A673 (cell line): Measurements from ENCODE around the gene PRND.

Experiments
- CTCF ChIP-seq: fragments of 300-800, 200-600 bp; sonication (generic); conservative IDR thresholded peaks from 2 replicates; pipeline ENCODE4 v1.5.1; 2017; ENCODE audit warnings: low read depth, mild to moderate bottlenecking, antibody characterized with exemption, low read length, moderate library complexity, mixed read lengths
- EZH2 ChIP-seq: fragments of 200-600 bp; sonication (generic); IDR thresholded peaks from 2 replicates; pipeline ENCODE4 v1.6.1; 2017; ENCODE audit warnings: borderline replicate concordance, low read depth, mild to moderate bottlenecking, mixed read lengths, antibody characterized with exemption, low read length; ENCODE audit not compliant: poor library complexity, severe bottlenecking

- TF ChIP-seq CTCF, result no peak
- TF ChIP-seq EZH2, result no peak
These were observed 3.5 kb downstream of the PRND start for GRCh38 chr20:4725263-4725550.
